Neural progenitor cell (in vitro differentiated cells): ENCODE data around the gene LRRC7. TPM values are rescaled to one million over a fixed set of nuclear protein-coding genes. Genes with fewer than 3 reads are reported as not detected.

Experiments
- DNase-seq: peaks from one replicate; pipeline ENCODE4 v3.0.0-alpha.2; 2016; ENCODE audit warnings: low spot score
- H2AFZ ChIP-seq: fragments of 200-600 bp; sonication (generic); replicated peaks from 2 replicates; pipeline ENCODE4 v1.6.1; 2016; ENCODE audit warnings: antibody characterized with exemption
- H3F3A ChIP-seq: fragments of 200-600 bp; sonication (generic); 2 replicates; pipeline ENCODE4 v1.6.1; 2016; ENCODE audit warnings: antibody characterized with exemption, low read depth
- H3K27ac ChIP-seq: fragments of 200-600 bp; sonication (generic); 2 replicates; pipeline ENCODE4 v1.5.1; 2016; ENCODE audit warnings: mild to moderate bottlenecking
- H3K27me3 ChIP-seq: fragments of 200-600 bp; sonication (generic); 2 replicates; pipeline ENCODE4 v1.6.1; 2016; ENCODE audit warnings: mild to moderate bottlenecking, moderate library complexity
- H3K36me3 ChIP-seq: fragments of 200-600 bp; sonication (generic); 2 replicates; pipeline ENCODE4 v1.5.1; 2016
- H3K4me1 ChIP-seq: fragments of 200-600 bp; sonication (generic); 2 replicates; pipeline ENCODE4 v1.6.1; 2016; ENCODE audit warnings: mixed run types
- H3K4me2 ChIP-seq: fragments of 200-600 bp; sonication (generic); 2 replicates; pipeline ENCODE4 v1.6.1; 2016
- H3K4me3 ChIP-seq: fragments of 200-600 bp; sonication (generic); 2 replicates; pipeline ENCODE4 v1.5.1; 2016
- H3K79me2 ChIP-seq: fragments of 200-600 bp; sonication (generic); 2 replicates; pipeline ENCODE4 v1.6.1; 2016; ENCODE audit warnings: low read depth
- H3K9ac ChIP-seq: fragments of 200-600 bp; sonication (generic); 2 replicates; pipeline ENCODE4 v1.6.1; 2016
- H3K9me3 ChIP-seq: fragments of 200-600 bp; sonication (generic); 2 replicates; pipeline ENCODE4 v1.5.1; 2016; ENCODE audit warnings: low read depth
- H4K20me1 ChIP-seq: fragments of 200-600 bp; sonication (generic); 2 replicates; pipeline ENCODE4 v1.6.1; 2016; ENCODE audit warnings: low read depth
- H3K27ac Mint-ChIP-seq: 3 replicates; pipeline ENCODE4 v1.8.0; 2021; ENCODE audit warnings: mixed read lengths
- H3K27me3 Mint-ChIP-seq: 2 replicates; pipeline ENCODE4 v1.8.0; 2022; ENCODE audit warnings: low read depth, mild to moderate bottlenecking, inconsistent platforms, moderate library complexity, mixed read lengths; ENCODE audit not compliant: insufficient read depth
- H3K36me3 Mint-ChIP-seq: 3 replicates; pipeline ENCODE4 v1.8.0; 2021; ENCODE audit warnings: mixed read lengths
- H3K4me1 Mint-ChIP-seq: 3 replicates; pipeline ENCODE4 v1.8.0; 2021; ENCODE audit warnings: mixed read lengths
- H3K4me3 Mint-ChIP-seq: 3 replicates; pipeline ENCODE4 v1.8.0; 2021; ENCODE audit warnings: mild to moderate bottlenecking, moderate library complexity, mixed read lengths
- H3K9me3 Mint-ChIP-seq: 3 replicates; pipeline ENCODE4 v1.8.0; 2020; ENCODE audit warnings: mixed read lengths
- EZH2 ChIP-seq: fragments of 200-600 bp; sonication (generic); IDR thresholded peaks from 2 replicates; pipeline ENCODE4 v1.6.1; 2017; ENCODE audit warnings: antibody characterized with exemption, mild to moderate bottlenecking, moderate library complexity
- EZH2phosphoT487 ChIP-seq: fragments of 200-600 bp; sonication (generic); IDR thresholded peaks from 2 replicates; pipeline ENCODE4 v1.6.1; 2017; ENCODE audit warnings: antibody characterized with exemption
- total RNA-seq: library from RNA; depleted of rRNA; stranded (reverse); fragments of >200 nt; gene quantifications from 2 replicates; pipeline ENCODE4 v1.2.3, GENCODE V29; 2015; ENCODE audit warnings: low replicate concordance
- TF ChIP-seq, protein P1 (sequence below): fragments of 200-600 bp; sonication (generic); IDR thresholded peaks from 2 replicates; pipeline ENCODE4 v1.5.1; 2017; ENCODE audit warnings: antibody characterized with exemption, mild to moderate bottlenecking

LRRC7 gene
- total RNA-seq, 1 donor from 2014 or later: not detected

DNA sequence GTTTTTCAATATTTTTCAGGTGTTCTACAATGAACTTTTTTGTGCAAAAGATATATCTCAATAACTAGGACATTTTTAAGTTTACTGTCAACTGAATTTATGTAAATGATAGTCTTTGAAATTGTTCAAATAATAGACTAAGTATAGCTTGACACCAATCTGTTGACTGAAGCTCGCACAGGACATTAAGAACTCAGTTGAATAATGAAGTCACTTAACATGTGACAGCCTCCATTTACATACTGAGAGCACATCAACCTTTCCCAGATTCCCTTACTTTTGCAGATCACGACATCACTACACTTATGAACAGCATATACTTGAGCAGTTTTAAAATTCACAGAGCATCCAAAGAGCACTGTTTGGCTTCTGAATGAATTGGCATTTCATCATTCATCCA lies 268.2 kb downstream of the LRRC7 start:
- Histone ChIP-seq H3K27me3 (no peaks in the 10 kb centered on the region), H3K4me1 (no peaks in the 10 kb centered on the region), H2AFZ (no peak overlapping the region), H4K20me1 (no peaks in the 10 kb centered on the region), H3F3A (no peaks in the 10 kb centered on the region), H3K27ac (no peak overlapping the region), H3K4me3 (no peak overlapping the region), H3K4me2 (no peak overlapping the region), H3K36me3 (no peaks in the 10 kb centered on the region), H3K79me2 (no peaks in the 10 kb centered on the region), H3K9ac (no peak overlapping the region), H3K9me3 (no peaks in the 10 kb centered on the region)
- TF ChIP-seq EZH2 (no peak), EZH2phosphoT487 (no peak)
- TF ChIP-seq, protein P1, sequence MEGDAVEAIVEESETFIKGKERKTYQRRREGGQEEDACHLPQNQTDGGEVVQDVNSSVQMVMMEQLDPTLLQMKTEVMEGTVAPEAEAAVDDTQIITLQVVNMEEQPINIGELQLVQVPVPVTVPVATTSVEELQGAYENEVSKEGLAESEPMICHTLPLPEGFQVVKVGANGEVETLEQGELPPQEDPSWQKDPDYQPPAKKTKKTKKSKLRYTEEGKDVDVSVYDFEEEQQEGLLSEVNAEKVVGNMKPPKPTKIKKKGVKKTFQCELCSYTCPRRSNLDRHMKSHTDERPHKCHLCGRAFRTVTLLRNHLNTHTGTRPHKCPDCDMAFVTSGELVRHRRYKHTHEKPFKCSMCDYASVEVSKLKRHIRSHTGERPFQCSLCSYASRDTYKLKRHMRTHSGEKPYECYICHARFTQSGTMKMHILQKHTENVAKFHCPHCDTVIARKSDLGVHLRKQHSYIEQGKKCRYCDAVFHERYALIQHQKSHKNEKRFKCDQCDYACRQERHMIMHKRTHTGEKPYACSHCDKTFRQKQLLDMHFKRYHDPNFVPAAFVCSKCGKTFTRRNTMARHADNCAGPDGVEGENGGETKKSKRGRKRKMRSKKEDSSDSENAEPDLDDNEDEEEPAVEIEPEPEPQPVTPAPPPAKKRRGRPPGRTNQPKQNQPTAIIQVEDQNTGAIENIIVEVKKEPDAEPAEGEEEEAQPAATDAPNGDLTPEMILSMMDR: no peak
- Mint-ChIP-seq H3K27ac (no peak overlapping the region), H3K9me3 (no peaks in the 10 kb centered on the region), H3K4me1 (peaks cover 3% of the 10 kb centered on the region), H3K36me3 (no peaks in the 10 kb centered on the region), H3K4me3 (no peak overlapping the region), H3K27me3 (no peaks in the 10 kb centered on the region)
- DNase-seq: no peak

DNA sequence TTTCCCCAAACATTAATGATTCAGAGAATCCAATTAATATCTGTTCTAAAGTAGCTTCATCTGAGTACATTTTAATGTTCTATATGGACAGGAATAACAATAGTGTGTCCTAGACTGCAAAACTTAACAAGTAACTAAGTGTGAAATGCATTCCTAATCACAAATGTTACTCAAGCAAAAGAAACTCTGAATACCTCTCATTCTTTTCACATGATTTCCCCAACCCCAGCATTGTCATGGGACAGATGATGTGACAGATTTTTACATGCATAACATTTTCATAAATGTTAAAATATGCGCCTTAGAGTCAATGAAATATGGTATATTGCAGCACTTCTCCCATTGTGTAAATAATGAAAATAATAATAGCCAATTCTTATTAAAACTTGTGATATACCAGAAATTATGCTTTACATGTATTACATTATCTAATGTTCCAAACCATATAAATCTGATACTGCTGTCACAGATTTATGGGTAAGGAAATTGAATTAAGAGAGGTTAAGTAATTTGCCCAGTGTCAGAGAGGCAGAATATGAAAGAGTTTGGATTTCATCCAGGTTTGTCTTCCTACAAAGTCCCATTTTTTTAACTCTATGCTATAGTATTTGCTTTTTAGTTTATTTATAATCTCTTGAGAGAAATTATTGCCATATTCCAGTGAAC lies 269.4 kb downstream of the LRRC7 start:
- Histone ChIP-seq H3K4me3 (no peak overlapping the region), H3K79me2 (no peaks in the 10 kb centered on the region), H4K20me1 (no peaks in the 10 kb centered on the region), H3K27ac (no peak overlapping the region), H3K9ac (no peak overlapping the region), H3K9me3 (no peaks in the 10 kb centered on the region), H3F3A (no peaks in the 10 kb centered on the region), H2AFZ (no peak overlapping the region), H3K4me1 (no peaks in the 10 kb centered on the region), H3K36me3 (no peaks in the 10 kb centered on the region), H3K4me2 (no peak overlapping the region), H3K27me3 (no peaks in the 10 kb centered on the region)
- TF ChIP-seq, protein P1: no peak
- TF ChIP-seq EZH2: no peak
- TF ChIP-seq EZH2phosphoT487: no peak
- H3K9me3 Mint-ChIP-seq: no peaks in the 10 kb centered on the region
- H3K36me3 Mint-ChIP-seq: no peaks in the 10 kb centered on the region
- H3K27me3 Mint-ChIP-seq: no peaks in the 10 kb centered on the region
- no peak for DNase-seq
- no peak overlapping the region for H3K4me3 Mint-ChIP-seq
- no peak overlapping the region for H3K27ac Mint-ChIP-seq
- peaks cover 3% of the 10 kb centered on the region for H3K4me1 Mint-ChIP-seq

DNA sequence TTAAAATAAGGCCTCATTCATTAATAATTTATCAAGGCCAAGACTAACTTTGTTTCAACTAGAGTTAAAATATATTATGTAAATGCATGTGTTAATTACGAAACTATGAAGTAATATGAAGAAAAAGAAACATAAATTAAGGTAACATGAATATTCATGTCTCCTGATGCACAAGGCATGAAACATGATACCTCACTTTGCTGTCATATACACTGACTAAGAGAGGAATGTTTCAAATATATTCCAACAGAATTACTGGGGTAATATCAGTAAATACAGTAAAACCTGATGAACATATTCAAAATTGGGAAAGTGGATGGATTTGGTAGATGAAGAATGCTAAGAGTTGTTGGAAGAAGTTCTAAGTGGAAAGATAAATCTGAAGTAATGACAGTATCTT lies 274.6 kb downstream of the LRRC7 start:
- Histone ChIP-seq H2AFZ (no peak overlapping the region), H3K4me3 (no peak overlapping the region), H3F3A (no peaks in the 10 kb centered on the region), H3K9me3 (no peaks in the 10 kb centered on the region), H3K36me3 (no peaks in the 10 kb centered on the region), H3K9ac (no peak overlapping the region), H3K79me2 (no peaks in the 10 kb centered on the region), H4K20me1 (no peaks in the 10 kb centered on the region), H3K27ac (no peak overlapping the region), H3K4me1 (peaks cover 8% of the 10 kb centered on the region), H3K27me3 (no peaks in the 10 kb centered on the region), H3K4me2 (no peak overlapping the region)
- TF ChIP-seq EZH2phosphoT487 (no peak), EZH2 (no peak)
- TF ChIP-seq, protein P1: no peak
- Mint-ChIP-seq H3K36me3 (no peaks in the 10 kb centered on the region), H3K27ac (no peak overlapping the region), H3K4me3 (no peak overlapping the region), H3K4me1 (no peaks in the 10 kb centered on the region), H3K9me3 (no peaks in the 10 kb centered on the region), H3K27me3 (no peaks in the 10 kb centered on the region)
- DNase-seq: no peak
